Caco-2 (cell line): Measurements from ENCODE around the gene PARD3B. TPM values are rescaled to one million over a fixed set of nuclear protein-coding genes. Genes with fewer than 3 reads are reported as not detected.
"Not testable (repeated sequence)": the region's sequence is repeated elsewhere in the genome, so short reads cannot be mapped to it uniquely, and the experiment has no call there.

Experiments used
- BruUV-seq: library from RNA; stranded (reverse); fragments of 400-500 nt; replicated peaks from 2 replicates; lab custom pipeline; 2021; lab: Mats Ljungman, UMichigan
- CTCF ChIA-PET: fragments of 300-600 bp; sonication (Branson Sonifier 250); formaldehyde crosslinking; loops from one replicate; lab custom pipeline; 2022; ENCODE audit warnings: antibody characterized with exemption; lab: Charles Lee
- POLR2A ChIA-PET: fragments of 300-600 bp; sonication (Branson Sonifier 250); formaldehyde crosslinking; loops from one replicate; lab custom pipeline; 2022; ENCODE audit warnings: antibody characterized with exemption; lab: Charles Lee
- DNase-seq, 2 experiments: peaks; one replicate each; pipeline versions ENCODE4 v3.0.0 to v3.0.0-alpha.2; 2020 to 2022
- H3K27me3 ChIP-seq: replicated peaks from 2 replicates; pipeline ENCODE4 v1.6.0; 2011; ENCODE audit warnings: low read length; ENCODE audit not compliant: control insufficient read depth, insufficient read depth
- H3K36me3 ChIP-seq: 2 replicates; pipeline ENCODE4 v1.5.1; 2011; ENCODE audit warnings: low read length; ENCODE audit not compliant: control insufficient read depth, insufficient read depth
- H3K4me1 ChIP-seq: fragments of 250-450 bp; sonication (Bioruptor Pico); 2 replicates; pipeline ENCODE4 v1.5.1; 2020; ENCODE audit warnings: mild to moderate bottlenecking
- H3K4me3 ChIP-seq: 2 replicates; pipeline ENCODE4 v1.5.1; 2011; ENCODE audit warnings: low read depth, mild to moderate bottlenecking, control low read depth, low read length
- H3K9me3 ChIP-seq: fragments of 250-450 bp; sonication (Bioruptor Pico); 2 replicates; pipeline ENCODE4 v1.5.1; 2020; ENCODE audit warnings: mild to moderate bottlenecking, moderate library complexity
- H3K27ac Mint-ChIP-seq: one replicate; pipeline ENCODE4 v1.8.0; 2022; ENCODE audit warnings: mixed read lengths; ENCODE audit not compliant: unreplicated experiment
- H3K27me3 Mint-ChIP-seq: one replicate; pipeline ENCODE4 v1.8.0; 2022; ENCODE audit warnings: mixed read lengths; ENCODE audit not compliant: insufficient read depth, unreplicated experiment
- H3K36me3 Mint-ChIP-seq: one replicate; pipeline ENCODE4 v1.8.0; 2022; ENCODE audit warnings: mild to moderate bottlenecking, mixed read lengths; ENCODE audit not compliant: insufficient read depth, unreplicated experiment
- H3K4me1 Mint-ChIP-seq: one replicate; pipeline ENCODE4 v1.8.0; 2022; ENCODE audit warnings: low read depth, mixed read lengths; ENCODE audit not compliant: unreplicated experiment
- H3K4me3 Mint-ChIP-seq: one replicate; pipeline ENCODE4 v1.8.0; 2022; ENCODE audit warnings: mild to moderate bottlenecking, moderate library complexity, mixed read lengths; ENCODE audit not compliant: unreplicated experiment
- H3K9me3 Mint-ChIP-seq: one replicate; pipeline ENCODE4 v1.8.0; 2022; ENCODE audit warnings: mixed read lengths; ENCODE audit not compliant: unreplicated experiment
- CTCF ChIP-seq, 2 experiments: fragments of 200-600 bp in 1 of 2; IDR thresholded peaks; 1 replicate in 1 of 2; 2 replicates in 1 of 2; pipeline versions ENCODE4 v1.5.1 to v1.8.0; 2011 to 2022; ENCODE audit warnings: antibody characterized with exemption in 1 of 2, control low read depth in 1 of 2, inconsistent platforms in 1 of 2, low read depth in 1 of 2, low read length in 1 of 2, mild to moderate bottlenecking in 1 of 2, moderate library complexity in 1 of 2; ENCODE audit not compliant: insufficient read depth in 1 of 2, severe bottlenecking in 1 of 2, unreplicated experiment in 1 of 2
- intact Hi-C: fragments of 100-400 bp; cut with micrococcal nuclease; formaldehyde crosslinking; loops from one replicate; pipeline ENCODE4 v1.10.0; 2022; ENCODE audit not compliant: unreplicated experiment
- total RNA-seq: library from RNA; stranded (reverse); gene quantifications from 2 replicates; pipeline ENCODE4 v1.2.3, GENCODE V29; 2022

The PARD3B gene
- total RNA-seq, 1 experiment from 2014 or later = 68.9 TPM

GRCh38 chr2:205484215-205484614, 938.9 kb downstream of the PARD3B start:
- H3K4me3 Mint-ChIP-seq = no peak overlapping the region
- peaks cover 8% of the 10 kb centered on the region for H3K4me1 Mint-ChIP-seq
- no peak for DNase-seq
- intact Hi-C loops = no loop called here
- Histone ChIP-seq H3K36me3 (no peaks in the 10 kb centered on the region), H3K9me3 (no peaks in the 10 kb centered on the region), H3K27me3 (no peaks in the 10 kb centered on the region), H3K4me1 (peaks cover 9% of the 10 kb centered on the region), H3K4me3 (no peak overlapping the region)
- peaks cover 8% of the 10 kb centered on the region for H3K9me3 Mint-ChIP-seq
- TF ChIP-seq CTCF (IDR thresholded peaks at IDR 0.05; ENCODE audit: insufficient read depth in 1 of 2, low read depth in 1 of 2, low read length in 1 of 2, severe bottlenecking in 1 of 2, unreplicated experiment in 1 of 2) = no peak
- H3K36me3 Mint-ChIP-seq = peaks cover 4% of the 10 kb centered on the region
- H3K27me3 Mint-ChIP-seq = no peaks in the 10 kb centered on the region
- CTCF ChIA-PET = interaction anchor here (0.6 kb wide), 1 partner anchor 18 kb away, joined by 3 read pairs; no protein-coding TSS in a partner anchor
- no peak overlapping the region for H3K27ac Mint-ChIP-seq
- POLR2A ChIA-PET = no interaction called here
- no TSS peak for BruUV-seq

DNA sequence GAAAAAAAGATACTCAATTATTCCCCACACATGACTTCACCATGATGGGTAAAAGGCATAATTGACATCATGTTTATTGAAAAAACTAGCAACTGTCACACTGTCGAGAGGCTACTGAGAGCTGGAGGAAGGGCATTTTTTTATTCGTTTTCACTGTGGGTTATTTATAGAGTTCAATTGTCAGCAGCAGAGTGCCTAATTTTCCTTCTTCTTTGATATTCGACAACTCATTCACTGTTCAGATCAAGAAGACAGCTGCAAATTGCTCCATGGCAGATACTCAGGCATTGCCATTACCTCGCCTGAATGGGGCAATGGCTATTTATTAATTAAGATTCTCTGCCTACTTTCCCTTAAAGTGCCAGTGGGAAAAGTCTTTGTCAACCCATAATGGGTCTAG, 939.5 kb downstream of the PARD3B start:
- Histone ChIP-seq H3K4me3 (no peak overlapping the region), H3K27me3 (no peaks in the 10 kb centered on the region), H3K36me3 (no peaks in the 10 kb centered on the region), H3K9me3 (no peaks in the 10 kb centered on the region), H3K4me1 (peaks cover 9% of the 10 kb centered on the region)
- CTCF ChIA-PET = no interaction called here
- peaks cover 8% of the 10 kb centered on the region for H3K4me1 Mint-ChIP-seq
- no peak overlapping the region for H3K4me3 Mint-ChIP-seq
- POLR2A ChIA-PET = no interaction called here
- H3K36me3 Mint-ChIP-seq = peaks cover 4% of the 10 kb centered on the region
- intact Hi-C loops = no loop called here
- no peak overlapping the region for H3K27ac Mint-ChIP-seq
- TF ChIP-seq CTCF (IDR thresholded peaks at IDR 0.05; ENCODE audit: insufficient read depth in 1 of 2, low read depth in 1 of 2, low read length in 1 of 2, severe bottlenecking in 1 of 2, unreplicated experiment in 1 of 2) = no peak
- H3K27me3 Mint-ChIP-seq = no peaks in the 10 kb centered on the region
- H3K9me3 Mint-ChIP-seq = peaks cover 8% of the 10 kb centered on the region
- no TSS peak for BruUV-seq
- no peak for DNase-seq

DNA sequence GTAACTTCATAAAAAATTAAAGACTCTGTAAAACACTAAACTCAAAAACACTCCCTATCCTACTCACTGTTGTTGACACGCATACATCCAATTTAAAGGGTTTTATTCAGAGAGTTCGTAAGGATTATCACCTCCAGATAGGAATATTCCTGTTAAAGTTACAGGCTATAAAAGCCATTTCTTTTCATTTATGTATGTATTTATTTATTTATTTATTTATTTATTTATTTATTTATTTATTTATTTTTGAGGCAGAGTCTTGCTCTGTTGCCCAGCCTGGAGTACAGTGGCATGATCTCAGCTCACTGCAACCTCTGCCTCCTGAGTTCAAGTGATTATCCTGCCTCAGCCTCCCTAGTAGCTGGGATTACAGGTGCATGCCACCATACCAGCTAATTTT, 948.3 kb downstream of the PARD3B start:
- H3K36me3 ChIP-seq, H3K27me3 ChIP-seq, H3K4me3 Mint-ChIP-seq, H3K4me3 ChIP-seq, BruUV-seq, CTCF ChIA-PET, POLR2A ChIA-PET, DNase-seq, H3K27ac Mint-ChIP-seq, intact Hi-C loops, H3K27me3 Mint-ChIP-seq, H3K9me3 ChIP-seq, H3K9me3 Mint-ChIP-seq: not testable (repeated sequence)
- peaks cover 24% of the 10 kb centered on the region for H3K4me1 Mint-ChIP-seq
- H3K4me1 ChIP-seq = peaks cover 27% of the 10 kb centered on the region
- peaks cover 12% of the 10 kb centered on the region for H3K36me3 Mint-ChIP-seq
